HEK293 (cell line): Measurements from ENCODE around the gene PTGER2.

Experiments
- CTCF ChIA-PET: fragments of 350-600 bp; formaldehyde crosslinking; extraction: SDS; loops from one replicate; lab custom pipeline; 2021; ENCODE audit warnings: antibody characterized with exemption; lab: Yijun Ruan, JAX
- POLR2A ChIA-PET: fragments of 300-600 bp; formaldehyde crosslinking; extraction: SDS; loops from one replicate; lab custom pipeline; 2020; ENCODE audit warnings: antibody characterized with exemption, inconsistent platforms; lab: Yijun Ruan, JAX
- H3K27ac ChIP-seq: fragments of 200-500 bp; sonication (Bioruptor generic); 2 replicates; pipeline ENCODE4 v1.5.1; 2014; ENCODE audit warnings: low read depth, low read length, control low read depth, inconsistent platforms; ENCODE audit errors: extremely low read depth
- H3K36me3 ChIP-seq, 2 experiments: fragments of 200-500 bp in 1 of 2; sonication (Bioruptor generic) in 1 of 2; 1 replicate in 1 of 2; 2 replicates in 1 of 2; pipeline ENCODE4 v1.5.1; 2014 to 2017; ENCODE audit warnings: inconsistent platforms in 2 of 2, low read length in 2 of 2; ENCODE audit not compliant: control insufficient read depth in 2 of 2, insufficient read depth in 1 of 2
- H3K4me1 ChIP-seq: fragments of 200-500 bp; sonication (Bioruptor generic); 2 replicates; pipeline ENCODE4 v1.5.1; 2014; ENCODE audit warnings: mild to moderate bottlenecking, low read length, inconsistent platforms; ENCODE audit not compliant: control insufficient read depth, insufficient read depth
- H3K4me3 ChIP-seq: 2 replicates; pipeline ENCODE4 v1.5.1; 2011; ENCODE audit warnings: low read depth, mild to moderate bottlenecking, control low read depth, low read length, moderate library complexity
- H3K9me3 ChIP-seq: fragments of 200-500 bp; sonication (Bioruptor generic); 2 replicates; pipeline ENCODE4 v1.5.1; 2014; ENCODE audit warnings: low read depth, low read length, inconsistent platforms; ENCODE audit not compliant: control insufficient read depth, insufficient read depth
- KLF10 ChIP-seq: fragments of 450-650 bp; IDR thresholded peaks from 2 replicates; pipeline ENCODE4 v1.5.1; 2018; ENCODE audit warnings: missing biosample characterization, mild to moderate bottlenecking, missing genetic modification characterization
- MZF1 ChIP-seq: fragments of 450-650 bp; formaldehyde crosslinking; IDR thresholded peaks from 2 replicates; pipeline ENCODE4 v1.5.1; 2017; ENCODE audit warnings: missing biosample characterization, missing genetic modification characterization, borderline replicate concordance
- OSR2 ChIP-seq: fragments of 450-650 bp; formaldehyde crosslinking; IDR thresholded peaks from 2 replicates; pipeline ENCODE4 v1.5.1; 2016; ENCODE audit warnings: missing biosample characterization, missing genetic modification characterization
- SCRT1 ChIP-seq: fragments of 450-650 bp; formaldehyde crosslinking; IDR thresholded peaks from 2 replicates; pipeline ENCODE4 v1.5.1; 2016; ENCODE audit warnings: missing biosample characterization, missing genetic modification characterization, borderline replicate concordance
- SCRT2 ChIP-seq: fragments of 450-650 bp; formaldehyde crosslinking; IDR thresholded peaks from 2 replicates; pipeline ENCODE4 v1.5.1; 2016; ENCODE audit warnings: missing biosample characterization, missing genetic modification characterization
- TRIM28 ChIP-seq: IDR thresholded peaks from 2 replicates; pipeline ENCODE4 v1.6.1; 2011; ENCODE audit warnings: low read length, control low read depth, borderline replicate concordance
- ZBTB8A ChIP-seq: fragments of 450-650 bp; formaldehyde crosslinking; IDR thresholded peaks from 2 replicates; pipeline ENCODE4 v1.5.1; 2016; ENCODE audit warnings: missing biosample characterization, missing genetic modification characterization
- ZIC2 ChIP-seq: fragments of 450-650 bp; formaldehyde crosslinking; IDR thresholded peaks from 2 replicates; pipeline ENCODE4 v1.5.1; 2016; ENCODE audit warnings: missing biosample characterization, missing genetic modification characterization
- ZNF157 ChIP-seq: fragments of 450-650 bp; formaldehyde crosslinking; IDR thresholded peaks from 2 replicates; pipeline ENCODE4 v1.5.1; 2016; ENCODE audit warnings: missing biosample characterization, missing genetic modification characterization
- ZNF169 ChIP-seq: fragments of 450-650 bp; formaldehyde crosslinking; IDR thresholded peaks from 2 replicates; pipeline ENCODE4 v1.5.1; 2016; ENCODE audit warnings: missing biosample characterization, missing genetic modification characterization
- ZNF174 ChIP-seq: fragments of 450-650 bp; formaldehyde crosslinking; IDR thresholded peaks from 2 replicates; pipeline ENCODE4 v1.5.0; 2017; ENCODE audit warnings: missing biosample characterization, mild to moderate bottlenecking, missing genetic modification characterization
- ZNF2 ChIP-seq: fragments of 450-650 bp; formaldehyde crosslinking; IDR thresholded peaks from 2 replicates; pipeline ENCODE4 v1.5.1; 2016; ENCODE audit warnings: missing biosample characterization, missing genetic modification characterization
- ZNF274 ChIP-seq, 2 experiments: fragments of 200-500 bp in 1 of 2; fragments of 450-650 bp in 1 of 2; sonication (Bioruptor generic) in 1 of 2; formaldehyde crosslinking in 1 of 2; IDR thresholded peaks; 2 replicates each; pipeline versions ENCODE4 v1.5.1 to v1.6.1; 2014 to 2016; ENCODE audit warnings: borderline replicate concordance in 1 of 2, inconsistent platforms in 1 of 2, low read length in 1 of 2, missing biosample characterization in 1 of 2, missing genetic modification characterization in 1 of 2
- ZNF747 ChIP-seq: fragments of 450-650 bp; formaldehyde crosslinking; IDR thresholded peaks from 2 replicates; pipeline ENCODE4 v1.5.1; 2016; ENCODE audit warnings: missing biosample characterization, missing genetic modification characterization
- TF ChIP-seq, protein P1 (sequence below): fragments of 450-650 bp; formaldehyde crosslinking; IDR thresholded peaks from 2 replicates; pipeline ENCODE4 v1.5.1; 2016; ENCODE audit warnings: missing biosample characterization, missing genetic modification characterization
- TF ChIP-seq, protein P2 (sequence below): fragments of 450-650 bp; formaldehyde crosslinking; IDR thresholded peaks from 2 replicates; pipeline ENCODE4 v1.5.1; 2017; ENCODE audit warnings: missing biosample characterization, mild to moderate bottlenecking, missing genetic modification characterization, moderate library complexity

Gene PTGER2

GRCh38 chr14:52355526-52355925 lies 41.4 kb downstream of the PTGER2 start:
- no peak for TF ChIP-seq KLF10 (tag by site-specific recombination)
- TF ChIP-seq ZNF274 (IDR thresholded peaks at IDR 0.05; ENCODE audit: low read length) = no peak
- no peak for TF ChIP-seq ZNF274 (tag by site-specific recombination; IDR thresholded peaks at IDR 0.05; ENCODE audit: borderline replicate concordance)
- no peak for TF ChIP-seq ZNF157 (tag by site-specific recombination)
- no peak for TF ChIP-seq ZNF747 (tag by site-specific recombination)
- no peak for TF ChIP-seq ZNF174 (tag by site-specific recombination)
- TF ChIP-seq MZF1 (tag by site-specific recombination) = no peak
- TF ChIP-seq ZBTB8A (tag by site-specific recombination) = no peak
- TF ChIP-seq ZIC2 = no peak
- TF ChIP-seq, protein P1, sequence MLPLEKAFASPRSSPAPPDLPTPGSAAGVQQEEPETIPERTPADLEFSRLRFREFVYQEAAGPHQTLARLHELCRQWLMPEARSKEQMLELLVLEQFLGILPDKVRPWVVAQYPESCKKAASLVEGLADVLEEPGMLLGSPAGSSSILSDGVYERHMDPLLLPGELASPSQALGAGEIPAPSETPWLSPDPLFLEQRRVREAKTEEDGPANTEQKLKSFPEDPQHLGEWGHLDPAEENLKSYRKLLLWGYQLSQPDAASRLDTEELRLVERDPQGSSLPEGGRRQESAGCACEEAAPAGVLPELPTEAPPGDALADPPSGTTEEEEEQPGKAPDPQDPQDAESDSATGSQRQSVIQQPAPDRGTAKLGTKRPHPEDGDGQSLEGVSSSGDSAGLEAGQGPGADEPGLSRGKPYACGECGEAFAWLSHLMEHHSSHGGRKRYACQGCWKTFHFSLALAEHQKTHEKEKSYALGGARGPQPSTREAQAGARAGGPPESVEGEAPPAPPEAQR (tag by site-specific recombination) = no peak
- no peak for TF ChIP-seq ZNF169 (tag by site-specific recombination)
- no peak for TF ChIP-seq ZNF2
- no peaks in the 10 kb centered on the region for H3K36me3 ChIP-seq
- no peak overlapping the region for H3K4me3 ChIP-seq
- ChIA-PET CTCF (no interaction called here), POLR2A (no interaction called here)
- no peaks in the 10 kb centered on the region for H3K9me3 ChIP-seq
- peaks cover 32% of the 10 kb centered on the region for H3K4me1 ChIP-seq
- peak overlapping the region; percentile 9; the same call in 1 of the 2 replicates for H3K27ac ChIP-seq

DNA sequence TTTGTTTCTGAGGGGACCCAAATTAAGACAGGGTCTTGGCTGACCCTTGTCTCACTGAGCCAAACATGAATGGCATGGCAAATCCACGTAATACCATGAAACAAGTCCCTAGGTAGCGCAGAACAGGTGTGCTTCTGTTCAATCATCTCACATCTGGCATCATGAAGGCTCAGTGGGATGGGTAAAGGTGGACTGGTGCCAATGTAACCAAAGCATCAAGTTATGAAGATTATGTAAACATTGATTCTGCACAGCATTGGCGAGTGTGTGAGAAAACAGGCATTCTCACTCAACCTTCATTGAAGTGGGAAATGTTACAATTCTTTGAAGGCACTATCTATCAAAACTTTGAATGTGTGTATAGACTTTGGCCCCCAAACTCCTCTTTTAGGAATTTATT lies 41.9 kb downstream of the PTGER2 start:
- POLR2A ChIA-PET = no interaction called here

DNA sequence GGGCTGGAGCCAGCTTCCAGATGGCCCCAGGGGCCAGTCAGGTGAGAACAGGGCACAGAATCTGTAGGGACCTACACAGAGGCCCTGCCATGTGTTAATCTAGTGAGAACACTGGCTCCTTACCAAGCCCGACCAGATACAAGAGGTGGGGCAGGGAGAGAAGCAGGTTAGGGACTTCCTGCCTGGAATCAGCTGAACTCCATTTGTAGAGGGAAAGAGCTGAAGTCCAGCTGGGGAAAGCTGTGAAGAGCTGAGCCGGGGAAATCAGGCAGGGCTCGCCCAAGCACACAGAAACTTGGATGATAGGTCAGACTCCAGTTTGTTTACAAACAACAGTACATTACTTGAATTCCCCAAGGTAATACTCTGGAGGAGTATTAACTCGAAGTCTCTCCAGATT lies 46.7 kb downstream of the PTGER2 start:
- TF ChIP-seq, protein P2, sequence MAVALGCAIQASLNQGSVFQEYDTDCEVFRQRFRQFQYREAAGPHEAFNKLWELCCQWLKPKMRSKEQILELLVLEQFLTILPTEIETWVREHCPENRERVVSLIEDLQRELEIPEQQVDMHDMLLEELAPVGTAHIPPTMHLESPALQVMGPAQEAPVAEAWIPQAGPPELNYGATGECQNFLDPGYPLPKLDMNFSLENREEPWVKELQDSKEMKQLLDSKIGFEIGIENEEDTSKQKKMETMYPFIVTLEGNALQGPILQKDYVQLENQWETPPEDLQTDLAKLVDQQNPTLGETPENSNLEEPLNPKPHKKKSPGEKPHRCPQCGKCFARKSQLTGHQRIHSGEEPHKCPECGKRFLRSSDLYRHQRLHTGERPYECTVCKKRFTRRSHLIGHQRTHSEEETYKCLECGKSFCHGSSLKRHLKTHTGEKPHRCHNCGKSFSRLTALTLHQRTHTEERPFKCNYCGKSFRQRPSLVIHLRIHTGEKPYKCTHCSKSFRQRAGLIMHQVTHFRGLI = 0 out of 2 replicates have a peak, but pooled peaks have one; percentile 31
- TF ChIP-seq ZNF747 (tag by site-specific recombination) = no peak
- TF ChIP-seq, all 188 proteins: peak for 1
- H3K27ac ChIP-seq = no peak overlapping the region
- H3K4me3 ChIP-seq = no peak overlapping the region
- no peaks in the 10 kb centered on the region for H3K36me3 ChIP-seq
- H3K9me3 ChIP-seq = no peaks in the 10 kb centered on the region
- ChIA-PET CTCF (no interaction called here), POLR2A (no interaction called here)
- H3K4me1 ChIP-seq = peaks cover 18% of the 10 kb centered on the region

More for the DNA sequence above, 41.9 kb downstream of the PTGER2 start:
- CTCF ChIA-PET = no interaction called here
- Histone ChIP-seq H3K4me1 (peaks cover 30% of the 10 kb centered on the region), H3K9me3 (no peaks in the 10 kb centered on the region), H3K4me3 (no peak overlapping the region)
- 0 out of 2 replicates have a peak, but pooled peaks have one; percentile 19 for TF ChIP-seq SCRT2 (tag by site-specific recombination)
- TF ChIP-seq TRIM28 = no peak
- TF ChIP-seq SCRT1 (tag by site-specific recombination) = peak; percentile 37; the same call in 1 of the 2 replicates
- peak; percentile 48; the same call in 1 of the 2 replicates for TF ChIP-seq OSR2 (tag by site-specific recombination)
- TF ChIP-seq, all 188 proteins: peak for 3
- H3K36me3 ChIP-seq = no peaks in the 10 kb centered on the region
- H3K27ac ChIP-seq = no peak overlapping the region
